Left forelimb (tissue), 1 donor: Measurements from ENCODE around the gene ZYG11B.
A peak's percentile ranks its signal among the peaks of the same experiment; 100 is the strongest.
"Not testable (repeated sequence)": the region's sequence is repeated elsewhere in the genome, so short reads cannot be mapped to it uniquely, and the experiment has no call there.

ENCODE experiments used
- DNase-seq: peaks from one replicate; pipeline ENCODE4 v3.0.0-alpha.2; 2018; ENCODE audit warnings: low spot score

The ZYG11B gene

DNA sequence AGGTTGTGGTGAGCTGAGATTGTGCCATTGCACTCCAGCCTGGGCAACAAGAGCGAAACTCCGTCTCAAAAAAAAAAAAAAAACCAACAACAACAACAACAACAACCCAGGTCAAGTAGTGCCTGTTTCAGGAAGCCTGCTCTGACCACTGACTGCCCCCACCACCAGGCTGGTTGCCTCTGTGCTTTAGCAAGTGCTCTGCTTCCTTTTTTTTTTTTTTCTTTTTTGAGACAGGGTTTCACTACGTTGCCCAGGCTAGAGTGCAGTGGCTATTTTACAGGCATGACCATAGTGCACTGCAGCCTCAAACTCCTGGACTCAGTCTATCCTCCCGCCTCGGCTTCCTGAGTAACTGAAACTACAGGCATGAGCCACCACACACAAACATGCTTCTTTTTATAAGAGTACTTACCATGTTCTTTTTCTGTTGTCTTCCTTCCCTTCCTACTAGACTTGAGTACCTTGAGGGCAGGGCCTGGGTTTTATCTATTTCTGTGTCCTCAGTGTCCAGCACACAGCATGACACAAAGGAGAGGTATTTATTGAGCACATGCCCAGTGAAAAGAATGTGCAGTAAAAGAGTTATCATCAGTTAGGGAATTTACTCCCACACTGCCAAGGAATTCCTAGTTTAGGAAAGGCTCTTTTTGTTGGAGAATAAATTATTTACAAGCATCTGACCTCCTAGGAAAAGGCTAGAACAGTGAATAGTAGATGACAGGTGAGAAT, 18.2 kb upstream of the ZYG11B start:
- no peak for DNase-seq

GRCh38 chr1:52709016-52709415, 17.2 kb upstream of the ZYG11B start:
- DNase-seq, result no peak

GRCh38 chr1:52713590-52713989, 12.7 kb upstream of the ZYG11B start:
- no peak for DNase-seq

GRCh38 chr1:52715296-52715695, 11.0 kb upstream of the ZYG11B start:
- DNase-seq, result not testable (repeated sequence)

GRCh38 chr1:52723260-52723659, 3.0 kb upstream of the ZYG11B start:
- DNase-seq, result no peak

GRCh38 chr1:52725903-52726264, 369 bp upstream of the ZYG11B start:
- DNase-seq, result no peak

DNA sequence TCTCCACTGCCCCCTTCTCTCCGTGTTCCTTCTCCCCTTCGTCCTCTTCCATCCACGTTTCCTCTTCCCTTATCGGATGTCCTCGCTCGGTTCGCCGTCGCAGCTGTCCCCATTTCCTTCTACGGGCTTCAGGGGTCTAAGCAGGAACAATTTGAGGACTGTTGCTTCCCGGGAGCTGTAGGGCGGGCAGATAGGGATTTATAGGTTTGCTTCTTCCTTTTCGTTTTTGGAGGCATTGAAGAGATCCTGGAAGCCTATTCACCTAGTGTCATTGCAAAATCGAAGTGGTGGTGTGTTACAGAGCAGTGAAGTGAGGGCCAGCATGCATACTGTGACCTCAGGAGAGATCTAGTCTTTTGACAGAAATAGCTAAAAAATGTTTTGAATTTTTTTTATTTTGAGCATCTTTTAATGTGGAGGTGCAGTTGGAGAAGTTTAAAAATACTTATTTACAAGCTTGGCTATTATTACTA, 897 bp downstream of the ZYG11B start:
- DNase-seq, result peak; percentile 64

DNA sequence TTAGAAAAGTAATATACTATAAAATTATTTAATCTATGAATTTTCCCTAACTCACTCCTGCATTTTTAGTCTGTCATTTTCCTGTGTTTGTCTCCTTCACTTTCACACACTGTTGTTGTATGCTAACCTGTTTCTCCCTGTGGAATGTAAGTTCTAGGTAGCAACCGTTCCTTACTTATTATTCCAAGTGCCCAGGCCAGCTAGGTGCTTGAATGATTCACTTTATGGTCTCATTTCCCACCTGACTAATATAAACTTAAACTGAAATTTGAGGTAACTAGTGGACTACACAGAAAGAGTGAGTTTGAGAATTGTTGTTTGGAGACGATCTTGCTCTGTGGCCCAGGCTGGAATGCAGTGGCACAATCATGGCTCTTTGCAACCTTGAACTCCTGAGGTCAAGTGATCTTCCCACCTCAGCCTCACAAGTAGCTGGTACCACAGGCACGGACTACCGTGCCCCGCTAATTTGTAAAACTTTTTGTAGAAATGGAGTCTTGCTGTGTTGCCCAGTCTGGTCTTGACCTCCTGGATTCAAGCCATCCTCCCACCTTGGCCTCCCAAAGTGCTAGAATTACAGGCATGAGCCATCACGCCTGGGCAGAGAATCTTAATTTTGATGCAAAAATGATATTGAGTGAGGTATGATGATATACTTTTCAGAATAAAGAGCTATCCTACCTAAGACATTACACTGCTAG, 1.9 kb downstream of the ZYG11B start:
- DNase-seq, result no peak

DNA sequence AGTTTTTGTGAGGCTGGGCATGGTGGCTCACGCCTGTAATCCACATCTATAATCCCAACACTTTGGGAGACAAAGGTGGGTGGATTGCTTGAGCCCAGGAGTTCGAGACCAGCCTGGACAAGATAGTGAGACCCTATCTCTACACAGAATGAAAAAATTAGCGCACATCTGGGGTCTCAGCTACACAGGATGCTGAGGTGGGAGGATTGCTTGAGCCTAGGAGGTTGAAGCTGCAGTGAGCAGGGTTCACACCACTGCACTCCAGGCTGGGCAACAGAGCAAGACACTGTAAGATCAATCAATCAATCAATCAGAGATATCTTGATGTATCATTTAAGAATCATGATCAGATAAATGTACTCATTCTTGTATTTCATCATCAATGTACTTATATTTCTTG, 7.1 kb downstream of the ZYG11B start:
- DNase-seq, result no peak

GRCh38 chr1:52735371-52735770, 9.1 kb downstream of the ZYG11B start:
- not testable (repeated sequence) for DNase-seq

DNA sequence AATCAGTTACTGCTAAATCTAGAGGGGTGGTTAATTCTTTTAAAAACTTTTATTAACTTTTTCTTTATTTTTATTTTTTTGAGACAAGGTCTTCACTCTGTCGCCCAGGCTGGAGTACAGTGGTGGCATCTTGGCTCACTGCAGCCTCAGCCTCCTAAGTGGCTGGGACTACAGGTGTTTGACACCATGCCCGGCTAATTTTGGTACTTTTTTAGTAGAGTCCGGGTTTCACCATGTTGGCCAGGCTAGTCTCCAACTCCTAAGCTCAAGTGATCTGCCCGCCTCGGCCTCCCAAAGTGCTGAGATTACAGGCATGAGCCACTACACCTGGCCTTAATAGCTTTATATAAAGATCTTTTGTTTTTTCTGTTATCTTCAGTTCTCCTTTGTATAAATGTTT, 11.9 kb downstream of the ZYG11B start:
- no peak for DNase-seq

- no peak for DNase-seq
Measured at GRCh38 chr1:52738893-52739292, 12.6 kb downstream of the ZYG11B start.

GRCh38 chr1:52739699-52740467, 13.6 kb downstream of the ZYG11B start:
- DNase-seq, result no peak

GRCh38 chr1:52741259-52741658, 15.0 kb downstream of the ZYG11B start:
- DNase-seq, result no peak

DNA sequence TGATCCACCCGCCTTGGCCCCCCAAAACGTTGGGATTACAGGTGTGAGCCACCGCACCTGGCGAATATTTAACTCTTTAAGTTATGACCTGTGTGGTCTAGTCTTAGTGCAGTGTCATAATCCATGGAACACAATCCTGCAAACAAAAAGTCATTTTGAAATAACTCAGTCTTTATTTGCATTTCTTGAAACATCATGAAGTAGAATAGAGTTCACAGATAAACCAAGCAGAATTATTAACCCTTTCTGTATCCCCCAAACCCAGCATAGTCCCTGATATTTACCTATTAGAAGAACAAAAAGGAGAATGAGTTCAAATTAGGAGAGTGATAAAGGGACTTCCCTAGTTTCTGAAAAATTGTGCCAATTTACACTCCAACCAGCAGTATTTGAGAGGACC, 19.9 kb downstream of the ZYG11B start:
- DNase-seq, result no peak

- DNase-seq, result no peak
Measured at GRCh38 chr1:52747450-52747849, 21.2 kb downstream of the ZYG11B start.

DNA sequence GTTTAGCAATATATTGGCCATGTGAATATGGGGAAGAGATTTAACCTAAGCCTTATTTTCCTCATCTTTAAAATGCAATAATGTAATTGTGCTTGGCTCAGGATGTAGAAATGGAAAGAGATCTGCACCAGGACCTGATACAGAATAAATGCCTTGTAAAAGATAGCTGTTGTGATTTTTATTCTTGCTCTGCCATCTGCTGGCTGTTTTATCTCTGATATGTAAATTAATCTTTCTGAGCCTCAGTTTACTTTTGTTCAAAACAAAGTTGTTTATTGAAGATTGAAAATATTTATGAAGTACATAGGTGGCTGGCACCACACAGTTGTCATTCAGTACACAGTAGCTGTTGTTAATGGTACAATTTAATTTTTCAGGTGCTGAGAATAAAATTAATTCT, 21.9 kb downstream of the ZYG11B start:
- no peak for DNase-seq

DNA sequence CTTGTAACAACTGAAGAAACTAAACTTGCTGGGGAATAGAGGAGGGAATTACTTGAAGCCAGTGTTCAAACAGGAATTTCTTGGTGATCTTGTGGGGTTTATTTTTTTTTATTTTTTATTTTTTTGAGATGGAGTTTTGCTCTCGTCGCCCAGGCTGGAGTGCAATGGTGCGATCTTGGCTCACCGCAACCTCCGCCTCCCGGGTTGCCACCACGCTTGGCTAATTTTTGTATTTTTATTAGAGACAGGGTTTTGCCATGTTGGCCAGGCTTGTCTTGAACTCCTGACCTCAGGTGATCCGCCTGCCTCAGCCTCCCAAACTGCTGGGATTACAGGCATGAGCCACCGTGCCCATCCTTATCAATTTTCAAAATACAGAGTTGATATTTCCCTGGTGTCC, 23.2 kb downstream of the ZYG11B start:
- not testable (repeated sequence) for DNase-seq

DNA sequence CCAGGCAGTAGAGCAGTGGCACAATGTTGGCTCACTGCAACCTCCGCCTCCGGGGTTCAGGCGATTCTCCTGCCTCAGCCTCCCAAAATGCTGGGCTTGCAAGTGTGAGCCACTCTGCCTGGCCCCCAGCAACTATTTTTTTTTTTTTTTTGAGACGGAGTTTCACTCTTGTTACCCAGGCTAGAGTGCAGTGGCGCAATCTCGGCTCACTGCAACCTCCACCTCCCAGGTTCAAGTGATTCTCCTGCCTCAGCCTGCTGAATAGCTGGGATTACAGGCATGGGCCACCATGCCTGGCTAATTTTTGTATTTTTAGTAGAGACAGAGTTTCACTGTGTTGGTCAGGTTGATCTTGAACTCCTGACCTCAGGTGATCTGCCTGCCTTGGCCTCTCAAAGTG, 23.9 kb downstream of the ZYG11B start:
- not testable (repeated sequence) for DNase-seq

GRCh38 chr1:52751589-52752483, 25.6 kb downstream of the ZYG11B start:
- no peak for DNase-seq

DNA sequence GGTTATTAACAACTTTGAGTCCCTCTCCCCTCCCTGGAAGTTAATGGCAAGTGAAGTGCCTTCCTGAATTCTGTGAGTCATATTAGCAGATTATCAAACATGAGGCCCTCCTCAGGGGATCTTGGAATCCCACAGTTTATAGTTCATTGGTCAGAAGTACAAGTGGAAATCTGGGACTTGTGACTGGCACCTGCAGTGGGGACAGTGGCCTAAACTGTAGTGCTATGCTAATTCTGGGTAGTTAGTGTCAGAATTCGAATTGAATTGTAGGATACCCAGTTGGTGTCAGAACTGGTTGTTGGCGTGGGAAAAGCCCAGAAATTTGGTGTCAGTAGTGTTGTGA, 26.2 kb downstream of the ZYG11B start:
- no peak for DNase-seq

DNA sequence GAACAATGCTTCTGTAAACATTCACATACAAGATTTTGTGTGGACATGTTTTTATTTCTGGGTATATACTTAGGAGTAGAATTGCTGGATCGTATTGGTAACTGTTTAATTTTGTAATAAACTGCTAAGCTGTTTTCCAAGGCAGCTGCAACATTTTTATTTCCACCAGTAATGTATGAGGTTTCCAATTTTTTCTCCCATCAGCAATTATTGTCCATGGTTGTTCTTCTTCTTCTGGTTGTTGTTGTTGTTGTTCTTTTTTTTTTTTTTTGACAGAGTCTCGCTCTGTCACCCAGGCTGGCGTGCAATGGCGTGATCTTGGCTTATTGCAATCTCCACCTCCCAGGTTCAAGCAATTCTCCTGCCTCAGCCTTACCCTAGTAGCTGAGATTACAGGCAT, 26.9 kb downstream of the ZYG11B start:
- no peak for DNase-seq
